Measurements from ENCODE around the gene THRAP3.

THRAP3 gene

DNA sequence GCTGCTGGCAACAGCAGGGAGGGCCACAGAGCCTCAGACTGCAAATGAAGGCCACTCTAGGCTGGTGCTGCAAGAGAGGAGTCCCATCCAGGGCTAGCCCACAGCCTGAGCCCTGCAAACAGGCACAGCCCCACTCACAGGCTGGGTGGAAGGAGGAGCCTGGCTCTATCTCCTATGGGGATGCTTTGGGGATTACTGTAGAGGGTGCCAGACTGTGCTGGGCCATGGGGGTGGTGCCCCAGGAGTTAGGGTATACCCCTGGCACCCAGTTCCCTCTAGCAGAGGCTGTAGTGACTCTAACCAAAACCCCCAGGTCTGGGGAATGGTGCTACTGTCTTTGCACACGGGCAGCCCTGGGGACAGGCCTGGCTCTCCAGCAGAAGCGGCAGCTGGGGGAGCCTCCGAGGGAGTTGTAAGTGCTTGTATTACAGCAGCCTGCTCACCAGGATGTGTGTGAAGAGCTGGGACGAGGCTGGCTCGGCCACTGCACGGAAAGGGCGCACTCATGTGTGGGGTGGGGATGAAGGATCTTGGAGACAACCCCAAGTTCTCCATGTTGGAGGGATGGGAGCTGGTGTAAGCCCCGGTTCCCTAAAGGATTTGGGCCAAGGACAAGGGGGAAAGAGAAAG lies 122.6 kb downstream of the THRAP3 start:
- TF ChIP-seq POLR2A (IDR thresholded peaks at IDR 0.05; ENCODE audit: low read length): no peak
- TF ChIP-seq GATA1 (IDR thresholded peaks at IDR 0.05; ENCODE audit: low read depth, low read length): no peak
- DNase-seq: no peak

DNA sequence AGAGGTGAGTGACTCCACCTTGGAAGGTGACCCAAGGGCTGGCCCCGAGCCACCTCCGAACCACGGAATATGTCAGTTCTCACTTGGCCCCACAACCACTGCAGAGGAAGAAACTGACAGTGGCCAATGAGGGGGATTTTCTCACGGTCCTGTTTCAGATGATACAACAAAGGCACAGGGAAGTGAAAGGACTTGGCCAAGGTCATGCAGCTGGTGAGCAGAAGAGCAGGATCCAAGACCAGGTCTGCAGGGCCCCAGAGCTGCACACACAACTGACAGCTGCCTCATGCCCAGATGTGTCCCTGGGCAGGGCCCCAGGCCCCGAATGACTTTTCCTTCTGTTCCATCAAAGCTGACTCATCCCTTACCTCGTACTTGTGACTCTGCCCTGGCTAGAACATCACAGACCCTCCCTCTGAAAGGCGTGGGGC lies 125.0 kb downstream of the THRAP3 start:
- no peak for TF ChIP-seq POLR2A (IDR thresholded peaks at IDR 0.05; ENCODE audit: low read length)
- TF ChIP-seq GATA1 (IDR thresholded peaks at IDR 0.05; ENCODE audit: low read depth, low read length): no peak
- no peak for DNase-seq

DNA sequence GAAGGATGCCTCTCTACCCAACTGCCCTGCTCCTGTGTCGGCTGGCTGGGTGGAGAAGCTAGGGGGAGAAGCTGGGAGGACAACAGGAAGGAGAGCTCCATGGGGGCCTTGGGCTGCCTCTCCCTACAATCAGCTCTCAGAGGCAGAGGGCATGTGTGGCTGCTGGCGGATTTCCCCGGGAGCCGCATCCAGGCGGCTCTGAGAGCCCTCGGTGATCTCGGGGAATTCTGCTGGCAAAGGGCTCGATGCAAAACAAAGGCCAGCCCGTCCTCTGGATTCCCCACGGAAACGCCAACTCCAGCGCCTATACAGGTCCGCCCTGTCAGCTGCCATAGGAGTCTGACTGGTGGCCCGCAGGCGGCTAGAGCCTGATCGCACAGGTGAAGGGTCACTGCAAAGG lies 125.6 kb downstream of the THRAP3 start:
- no peak for DNase-seq
- no peak for TF ChIP-seq POLR2A (IDR thresholded peaks at IDR 0.05; ENCODE audit: low read length)
- no peak for TF ChIP-seq GATA1 (IDR thresholded peaks at IDR 0.05; ENCODE audit: low read depth, low read length)

DNA sequence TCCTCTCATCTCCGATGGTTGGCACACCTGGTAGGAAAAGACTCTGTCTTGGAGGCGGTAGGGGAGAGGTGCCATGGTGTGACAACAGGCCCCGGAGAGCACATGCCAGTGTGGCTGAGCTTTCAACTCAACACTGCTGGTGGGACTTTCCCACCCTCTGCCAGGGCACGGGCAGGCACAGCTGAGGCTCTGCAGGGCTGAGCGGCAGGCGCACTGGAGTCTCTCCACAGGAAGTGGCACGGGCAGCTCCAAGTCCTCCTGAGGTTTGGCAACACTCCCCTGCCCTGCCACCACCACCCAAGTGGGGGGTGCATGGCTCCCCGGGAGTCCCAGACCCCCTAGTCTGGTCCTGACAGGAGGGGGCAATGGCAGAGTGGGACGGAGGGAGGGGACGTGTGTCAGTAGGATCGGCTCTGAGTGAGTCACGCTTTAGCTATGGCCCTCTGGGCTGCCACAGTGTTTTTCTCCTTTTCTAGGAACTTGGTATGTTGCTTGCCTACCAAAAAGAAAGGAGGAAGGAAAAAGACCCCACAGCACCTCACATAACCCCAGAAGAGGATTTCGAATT lies 126.5 kb downstream of the THRAP3 start:
- TF ChIP-seq POLR2A (IDR thresholded peaks at IDR 0.05; ENCODE audit: low read length): no peak
- TF ChIP-seq GATA1 (IDR thresholded peaks at IDR 0.05; ENCODE audit: low read depth, low read length): no peak
- no peak for DNase-seq

DNA sequence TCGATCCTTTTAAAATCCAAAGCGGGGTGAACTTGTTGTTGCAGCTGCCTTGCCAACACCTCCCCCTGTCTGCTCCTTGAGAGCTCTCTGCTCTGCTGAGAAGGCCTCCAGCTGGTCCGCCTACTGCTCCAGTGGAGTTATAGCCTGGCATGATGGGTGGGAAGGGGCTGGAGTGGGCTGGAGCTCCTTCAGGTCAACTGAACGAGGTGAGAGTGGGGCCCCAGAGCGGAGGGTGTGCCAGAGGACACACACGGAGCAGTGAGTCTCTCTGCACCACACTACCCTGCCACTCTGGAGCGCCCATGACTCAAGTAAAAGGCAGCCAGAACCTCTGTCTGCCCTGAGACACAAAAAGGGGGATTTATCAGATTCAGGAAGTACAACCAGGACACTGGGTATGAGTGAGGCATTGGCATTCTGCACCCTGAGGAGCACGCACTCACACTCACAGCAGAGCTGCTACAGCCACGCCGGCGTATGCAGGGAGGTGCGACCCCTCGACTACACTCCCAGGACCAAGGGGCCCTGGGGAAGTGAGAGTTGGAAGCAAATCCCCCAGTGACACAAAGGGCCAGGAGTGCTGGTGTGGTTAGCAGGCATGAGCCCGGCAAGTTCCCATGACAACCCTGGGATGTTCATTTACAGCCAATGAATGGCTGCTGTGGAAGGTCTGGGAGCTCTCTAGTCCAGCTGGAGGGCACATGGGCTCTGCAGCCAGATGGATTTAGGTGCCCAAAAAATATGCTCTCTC lies 127.2 kb downstream of the THRAP3 start:
- TF ChIP-seq GATA1 (IDR thresholded peaks at IDR 0.05; ENCODE audit: low read depth, low read length) (no peak), POLR2A (IDR thresholded peaks at IDR 0.05; ENCODE audit: low read length) (no peak)
- DNase-seq: no peak

DNA sequence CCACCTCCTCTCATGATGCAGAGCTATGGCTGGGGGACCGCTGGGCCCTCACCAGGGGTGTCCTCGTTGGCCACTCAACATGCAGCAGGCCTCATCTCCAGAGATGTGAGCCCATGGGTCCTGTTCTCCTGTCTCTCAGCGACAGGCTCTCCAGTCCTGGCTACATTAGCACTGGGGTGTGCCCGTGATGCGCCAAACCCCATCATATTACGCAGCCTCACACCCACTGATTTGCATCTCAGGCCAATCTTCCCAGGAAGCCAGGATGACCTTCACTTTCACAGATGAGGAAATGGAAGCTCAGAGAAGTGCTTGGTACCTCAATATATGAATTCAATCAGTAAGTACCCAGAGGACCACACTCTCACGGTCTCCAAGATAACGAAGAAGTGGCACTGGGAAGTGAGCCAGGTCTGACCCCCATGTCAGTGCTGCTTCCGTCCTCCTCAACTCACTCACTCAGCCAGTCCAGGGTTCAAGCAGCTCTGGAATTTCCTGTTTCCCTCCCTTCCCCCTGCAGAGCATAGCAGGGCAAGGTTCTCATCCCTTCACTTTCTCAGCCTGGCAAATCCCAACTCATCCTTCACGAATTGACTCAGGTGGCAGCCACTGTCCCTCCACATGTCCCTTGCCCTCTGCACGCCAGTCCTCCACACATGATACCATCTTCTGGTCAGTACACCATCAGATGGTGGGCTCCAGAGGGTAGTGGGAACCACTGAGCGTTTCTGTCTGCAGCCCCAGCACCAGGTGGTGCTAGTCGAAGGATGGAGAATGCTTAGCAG lies 128.1 kb downstream of the THRAP3 start:
- no peak for DNase-seq

DNA sequence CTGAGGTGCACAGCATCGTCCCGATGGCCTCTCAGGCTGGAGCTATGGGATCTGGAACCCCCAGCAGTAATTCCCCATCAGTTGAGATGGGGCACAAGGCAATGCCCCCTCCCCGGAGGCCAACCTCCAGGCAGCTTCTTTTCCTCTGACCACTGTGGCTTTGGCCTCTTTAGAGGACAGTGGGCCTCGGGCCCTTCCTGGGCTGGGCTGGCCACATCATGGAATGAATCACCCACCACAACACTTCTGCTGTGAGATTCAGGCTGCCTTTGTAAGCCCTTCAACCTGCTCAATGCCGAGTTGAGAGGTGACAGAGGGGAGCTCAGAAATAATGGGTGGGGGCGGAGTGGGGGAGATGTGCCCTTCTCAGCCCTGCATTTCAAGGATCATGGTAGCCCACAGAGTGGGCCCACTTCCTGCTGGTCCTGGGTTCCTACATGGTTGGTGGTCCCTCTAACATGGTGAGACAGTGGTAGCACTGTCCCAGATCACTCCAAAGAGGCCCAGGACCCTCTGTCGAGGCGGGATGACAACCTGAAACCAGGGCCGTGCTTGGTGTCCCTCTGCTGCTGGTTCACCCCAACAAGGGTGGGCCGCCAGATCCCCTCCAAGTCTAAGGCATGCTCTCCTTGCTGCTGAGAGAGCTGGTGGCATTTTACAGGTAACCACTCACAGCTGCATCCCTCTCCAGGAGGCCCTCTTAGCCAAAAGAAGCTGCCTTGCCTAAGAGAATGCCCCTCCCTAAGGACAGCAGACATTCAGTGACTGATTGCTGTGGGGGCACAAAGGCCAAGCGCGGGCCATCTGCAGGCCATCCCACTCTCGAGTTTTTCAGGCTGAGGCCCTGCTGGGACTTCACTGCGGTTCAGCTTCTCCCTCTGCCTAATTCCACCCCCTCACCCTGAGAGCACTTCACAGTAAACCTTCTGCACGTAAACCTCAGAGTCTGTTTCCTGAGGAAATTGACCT lies 129.0 kb downstream of the THRAP3 start:
- TF ChIP-seq POLR2A (IDR thresholded peaks at IDR 0.05; ENCODE audit: low read length) (no peak), GATA1 (IDR thresholded peaks at IDR 0.05; ENCODE audit: low read depth, low read length) (no peak)
- DNase-seq: no peak

More for the DNA sequence above, 128.1 kb downstream of the THRAP3 start:
- TF ChIP-seq GATA1 (IDR thresholded peaks at IDR 0.05; ENCODE audit: low read depth, low read length): no peak
- no peak for TF ChIP-seq POLR2A (IDR thresholded peaks at IDR 0.05; ENCODE audit: low read length)

DNA sequence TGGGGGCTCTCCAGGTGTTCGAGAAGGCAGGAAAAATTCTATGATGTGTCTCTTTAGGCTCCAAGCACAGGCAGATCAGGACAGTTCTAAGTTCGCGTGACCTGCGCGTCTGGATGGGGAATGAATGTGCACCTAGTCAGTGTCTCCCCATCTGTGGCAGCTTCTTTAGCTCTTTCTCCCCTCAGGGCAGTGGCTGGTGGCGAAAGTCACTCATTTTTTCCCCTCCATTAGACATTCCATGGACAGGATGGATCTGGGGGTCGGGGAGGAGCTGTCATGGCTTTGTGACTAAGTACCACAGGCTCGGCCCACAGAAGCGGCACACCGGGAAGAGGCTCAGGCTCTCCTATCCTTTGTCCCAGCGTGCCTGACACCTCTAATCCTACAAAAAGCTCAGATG lies 130.2 kb downstream of the THRAP3 start:
- no peak for DNase-seq
- TF ChIP-seq POLR2A (IDR thresholded peaks at IDR 0.05; ENCODE audit: low read length): no peak
- no peak for TF ChIP-seq GATA1 (IDR thresholded peaks at IDR 0.05; ENCODE audit: low read depth, low read length)
